Embryonic facial prominence (tissue), 1 donor: Measurements from ENCODE around the gene ABCB9.
A peak's percentile ranks its signal among the peaks of the same experiment; 100 is the strongest.
"Not testable (repeated sequence)": the region's sequence is repeated elsewhere in the genome, so short reads cannot be mapped to it uniquely, and the experiment has no call there.

Experiments
- DNase-seq: peaks from one replicate; pipeline ENCODE4 v3.0.0-alpha.2; 2016; ENCODE audit errors: extremely low spot score

ABCB9 gene

GRCh38 chr12:122937622-122938091, 28.6 kb downstream of the ABCB9 start:
- no peak for DNase-seq

GRCh38 chr12:122935318-122935717, 30.9 kb downstream of the ABCB9 start:
- DNase-seq = no peak

- DNase-seq = no peak
These were observed 31.5 kb downstream of the ABCB9 start for GRCh38 chr12:122934722-122935121.

DNA sequence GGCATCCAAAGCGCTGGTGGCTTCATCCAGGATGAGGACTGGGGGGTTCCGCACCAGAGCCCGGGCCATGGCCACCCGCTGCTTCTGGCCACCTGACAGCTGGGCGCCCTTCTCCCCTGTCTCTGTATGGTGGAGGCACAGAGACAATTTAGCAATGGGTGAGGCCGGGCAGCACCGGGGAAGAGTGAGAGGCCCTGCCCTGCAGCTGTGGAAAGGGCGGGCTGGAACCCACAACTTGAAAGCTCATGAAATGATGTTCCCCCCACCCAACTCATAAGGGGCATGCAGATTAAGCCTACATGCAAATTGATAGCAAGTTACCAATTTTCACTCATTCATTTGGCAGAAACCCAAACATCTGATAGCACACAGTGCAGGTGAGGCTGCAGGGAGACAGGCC, 34.1 kb downstream of the ABCB9 start:
- DNase-seq = no peak

- DNase-seq = no peak
These were observed 36.5 kb downstream of the ABCB9 start for GRCh38 chr12:122929812-122930211.

DNA sequence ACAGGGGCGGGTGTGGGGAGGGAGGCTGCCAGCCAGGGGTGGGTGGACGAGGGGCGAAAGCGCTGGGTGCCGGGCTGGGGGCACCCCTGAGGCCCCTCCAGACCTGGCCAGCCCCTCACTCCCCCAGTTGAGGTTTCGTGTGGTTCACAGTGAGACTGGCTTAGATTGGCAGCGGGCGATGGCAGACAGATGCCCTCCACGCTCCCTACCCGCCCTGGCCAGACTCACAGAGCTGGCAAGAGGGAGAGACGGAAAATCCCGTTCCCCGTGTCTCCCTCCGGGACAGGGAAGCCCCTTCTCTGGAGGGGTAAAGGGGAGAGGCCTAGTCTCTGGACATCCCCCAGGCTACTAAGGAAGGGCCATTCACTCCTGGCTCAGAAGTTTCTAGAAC, 37.1 kb downstream of the ABCB9 start:
- no peak for DNase-seq

DNA sequence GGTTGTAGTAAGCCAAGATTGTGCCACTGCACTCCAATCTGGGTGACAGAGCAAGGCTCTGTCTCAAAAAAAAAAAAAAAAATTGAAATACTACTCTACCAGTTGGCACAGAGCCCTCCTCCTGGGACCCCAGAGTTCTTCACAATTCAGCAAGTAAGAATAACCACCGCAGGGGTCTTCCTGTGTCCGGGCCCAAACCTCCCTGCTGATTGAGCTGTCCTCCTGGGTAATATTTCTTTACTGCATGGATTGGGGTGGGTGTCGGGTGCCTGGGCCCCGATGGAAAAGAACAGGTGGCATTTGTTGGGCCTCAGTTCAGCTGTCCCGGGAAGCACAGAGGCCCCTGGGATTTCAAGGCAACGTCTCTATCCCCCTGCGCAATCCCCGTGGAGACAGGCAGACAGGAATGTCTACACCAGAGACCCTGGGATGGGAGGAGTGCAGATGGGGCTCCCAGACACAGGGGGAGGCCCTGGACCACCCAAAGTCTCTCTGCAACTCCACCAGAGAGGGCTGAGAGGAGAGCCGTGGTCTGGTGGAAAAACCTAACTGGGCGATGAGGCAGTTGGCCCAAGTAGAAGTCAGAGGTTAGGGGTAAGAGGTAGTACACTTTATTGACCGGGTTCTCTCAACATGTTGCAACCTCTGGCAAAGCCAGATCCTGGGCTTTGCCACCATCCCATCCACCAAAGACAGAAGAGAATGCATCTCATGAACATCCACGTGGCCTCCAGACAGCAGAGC, 37.7 kb downstream of the ABCB9 start:
- DNase-seq = no peak

DNA sequence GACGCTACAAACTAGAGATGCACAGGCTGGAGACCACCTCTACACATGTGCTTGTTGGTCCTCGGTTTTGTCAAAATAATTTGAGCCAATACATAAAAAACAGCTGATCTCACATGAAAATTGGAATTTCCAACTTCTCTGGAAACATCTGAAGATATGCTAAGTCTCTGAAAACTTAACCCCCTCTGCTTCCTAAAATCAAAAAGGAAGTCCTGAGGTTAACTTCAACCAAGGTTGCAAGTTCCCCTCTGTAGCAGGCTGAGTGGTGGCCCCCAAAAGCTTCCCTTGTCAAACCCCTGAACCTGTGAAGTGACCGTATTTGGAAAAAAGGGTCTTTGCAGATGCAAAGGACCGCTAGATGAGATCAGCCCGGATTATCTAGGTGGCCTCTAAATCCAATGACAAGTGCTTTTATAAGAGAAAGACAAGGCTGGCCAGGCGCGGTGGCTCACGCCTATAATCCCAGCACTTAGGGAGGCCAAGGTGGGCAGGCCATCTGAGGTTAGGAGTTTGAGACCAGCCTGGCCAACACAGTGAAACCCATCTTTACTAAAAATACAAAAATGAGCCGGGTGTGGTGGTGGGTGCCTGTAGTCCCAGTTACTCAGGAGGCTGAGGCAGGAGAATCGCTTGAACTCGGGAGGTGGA, 38.4 kb downstream of the ABCB9 start:
- DNase-seq = no peak

DNA sequence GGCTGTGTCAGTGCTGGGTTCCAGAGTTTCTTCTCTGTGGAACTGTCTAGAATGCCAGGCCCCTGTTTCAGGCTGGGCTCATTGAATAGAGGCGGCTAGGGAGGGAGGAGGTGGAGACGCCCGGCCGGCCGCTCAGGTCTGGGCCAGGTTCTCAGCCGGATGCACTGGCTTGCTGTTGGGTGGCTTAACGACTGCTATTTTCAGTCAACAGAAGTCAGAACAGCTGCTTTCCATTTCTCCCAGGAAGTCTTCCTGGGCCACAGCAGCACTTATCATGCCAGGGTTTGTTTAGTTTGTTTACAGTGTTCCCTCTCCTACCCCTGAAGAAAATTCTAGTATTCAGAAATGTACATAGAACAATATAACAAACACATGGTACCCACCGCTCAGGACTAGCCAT, 44.3 kb downstream of the ABCB9 start:
- no peak for DNase-seq

GRCh38 chr12:122920687-122921086, 45.6 kb downstream of the ABCB9 start:
- DNase-seq = no peak

DNA sequence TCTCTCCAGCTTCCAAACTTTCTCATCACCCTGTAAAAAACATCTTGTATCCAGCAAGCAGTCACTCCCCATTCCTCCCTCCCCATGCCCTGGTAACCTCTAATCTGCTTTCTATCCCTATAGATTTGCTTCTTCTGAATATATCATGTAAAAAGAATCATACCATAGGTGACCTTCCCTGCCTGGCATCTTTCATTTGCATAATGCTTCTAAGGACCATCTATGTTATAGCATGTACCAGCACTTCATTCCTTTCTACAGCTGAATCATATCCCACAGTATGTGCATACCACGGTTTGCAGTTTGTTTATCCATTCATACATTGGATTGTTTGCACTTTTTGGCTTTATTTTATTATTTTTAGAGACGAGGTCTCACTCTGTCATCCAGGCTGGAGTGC, 47.4 kb downstream of the ABCB9 start:
- no peak for DNase-seq

GRCh38 chr12:122917507-122918121, 48.6 kb downstream of the ABCB9 start:
- DNase-seq = no peak

DNA sequence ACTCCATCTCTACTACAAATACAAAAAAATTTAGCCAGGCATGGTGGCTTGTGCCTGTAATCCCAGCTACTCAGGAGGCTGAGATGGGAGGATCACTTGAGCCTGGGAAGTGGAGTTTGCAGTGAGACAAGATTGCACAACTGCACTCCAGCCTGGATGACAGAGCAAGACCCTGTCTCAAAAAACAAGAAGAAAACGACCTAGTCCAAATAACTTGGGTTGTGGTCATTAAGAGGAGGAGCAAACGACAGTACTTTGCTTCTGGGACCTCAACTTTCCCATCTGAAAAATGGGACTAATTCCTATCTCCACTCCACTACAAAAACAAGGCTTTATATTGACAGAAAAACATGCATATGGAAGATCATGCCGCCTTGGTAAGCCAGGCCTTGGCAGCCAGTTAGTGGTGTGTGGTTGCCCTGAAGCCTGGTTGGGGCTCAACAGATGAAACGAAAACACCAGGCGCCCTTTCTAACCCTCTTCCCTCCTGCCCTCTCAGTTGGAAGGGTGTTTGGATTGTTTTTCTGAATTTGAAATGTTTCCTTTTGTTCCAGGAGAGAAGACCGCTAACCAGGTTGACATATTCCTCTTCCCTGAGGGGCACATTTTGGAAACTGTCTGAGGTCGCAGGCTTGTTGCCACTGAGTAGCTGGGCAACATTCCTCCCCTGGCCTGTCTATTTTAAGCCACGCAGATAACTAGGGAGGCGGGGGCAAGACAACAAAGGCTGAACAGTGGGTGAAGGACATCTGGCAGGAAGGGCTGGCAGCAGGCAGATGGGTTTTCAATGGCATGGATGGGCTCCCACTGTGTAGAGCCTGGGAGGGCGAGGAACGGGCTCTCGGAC, 56.6 kb downstream of the ABCB9 start:
- no peak for DNase-seq

- no peak for DNase-seq
These were observed 57.3 kb downstream of the ABCB9 start for GRCh38 chr12:122908915-122909314.

DNA sequence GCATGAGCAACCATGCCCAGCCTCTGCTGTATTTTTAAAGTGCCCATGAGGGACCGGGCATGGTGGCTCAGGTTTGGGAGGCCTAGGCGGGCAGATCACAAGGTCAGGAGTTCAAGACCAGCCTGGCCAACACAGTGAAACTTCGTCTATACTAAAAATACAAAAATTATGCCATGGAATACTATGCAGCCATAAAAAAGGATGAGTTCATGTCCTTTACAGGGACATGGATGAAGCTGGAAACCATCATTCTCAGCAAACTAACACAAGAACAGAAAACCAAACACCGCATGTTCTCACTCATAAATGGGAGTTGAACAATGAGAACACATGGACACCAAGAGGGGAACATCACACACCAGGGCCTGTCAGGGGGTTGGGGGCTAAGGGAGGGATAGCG, 61.0 kb downstream of the ABCB9 start:
- not testable (repeated sequence) for DNase-seq

GRCh38 chr12:122903693-122904034, 62.6 kb downstream of the ABCB9 start:
- DNase-seq = no peak

GRCh38 chr12:122902854-122903692, 63.2 kb downstream of the ABCB9 start:
- DNase-seq = no peak

DNA sequence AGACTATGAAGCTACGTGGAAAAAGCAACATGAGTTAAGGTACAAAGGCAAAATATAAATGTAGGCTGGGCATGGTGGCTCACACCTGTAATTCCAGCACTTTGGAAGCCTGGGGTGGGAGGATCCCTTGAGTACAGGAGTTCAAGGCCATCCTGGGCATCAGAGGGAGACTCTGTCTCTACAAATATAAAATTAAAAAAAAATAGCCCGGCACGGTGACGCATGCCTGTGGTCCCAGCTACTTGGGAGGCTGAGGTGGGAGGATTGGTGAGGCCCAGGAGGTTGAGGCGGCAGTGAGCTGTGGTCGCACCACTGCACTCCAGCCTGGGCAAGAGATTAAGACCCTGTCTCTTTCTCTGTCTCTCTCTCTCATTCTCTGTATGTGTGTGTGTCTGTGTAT, 66.4 kb downstream of the ABCB9 start:
- no peak for DNase-seq

GRCh38 chr12:122896662-122897061, 69.6 kb downstream of the ABCB9 start:
- no peak for DNase-seq

DNA sequence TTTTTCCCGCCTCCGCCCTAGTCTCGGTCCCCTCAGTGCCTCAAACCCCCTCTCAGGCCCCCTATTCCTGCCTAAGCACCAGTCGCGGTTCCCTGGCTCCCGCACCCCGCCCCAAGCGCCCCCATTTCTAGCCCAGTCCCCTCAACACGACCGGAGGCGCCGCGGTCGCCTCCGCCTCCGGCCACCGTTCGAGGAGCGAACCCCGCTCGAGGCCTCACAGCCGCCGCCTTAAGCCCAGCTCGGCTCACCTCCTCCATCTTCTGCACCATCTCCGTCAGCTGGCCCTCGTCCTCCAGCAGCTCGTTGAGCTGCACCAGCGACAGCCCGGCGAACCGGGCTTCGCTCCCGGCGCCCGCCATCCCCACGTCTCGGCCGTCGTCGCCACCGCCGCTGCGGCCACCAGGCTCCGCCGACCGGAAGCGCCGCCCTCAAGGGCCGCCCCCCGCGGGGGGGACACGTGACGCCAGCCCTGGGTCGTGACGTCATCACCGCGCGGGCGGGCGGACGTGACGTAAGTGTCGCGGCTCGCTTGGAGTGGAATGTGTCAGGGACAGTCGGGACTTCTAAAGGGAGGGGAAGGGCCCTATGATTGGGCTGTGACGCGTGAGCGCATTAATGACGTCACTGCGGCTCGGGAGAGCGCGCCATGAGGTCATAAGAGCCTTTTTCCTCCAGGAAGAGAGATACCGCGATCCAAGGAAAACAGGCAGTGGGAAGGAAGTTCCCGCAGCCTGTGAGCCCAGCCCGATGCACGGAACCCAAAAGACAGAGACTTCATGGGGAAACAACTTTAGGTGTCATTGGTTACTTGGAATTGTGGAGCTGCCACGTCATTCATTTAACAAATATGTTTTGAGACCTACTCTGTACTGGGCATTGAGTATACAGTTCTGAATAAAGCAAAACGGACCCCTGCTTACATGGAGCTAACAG, 70.3 kb downstream of the ABCB9 start, which contains the start of gene VPS37B:
VPS37B (minus strand) TSS at position 421 of the 933 bp plus-strand sequence; CDS start at position 359, 62 bp downstream.
- peak; percentile 81 for DNase-seq
